Measurements from ENCODE around the gene WWOX.

Gene WWOX

GRCh38 chr16:78980825-78981224 lies 881.4 kb downstream of the WWOX start:
- no peak for FAIRE-seq

DNA sequence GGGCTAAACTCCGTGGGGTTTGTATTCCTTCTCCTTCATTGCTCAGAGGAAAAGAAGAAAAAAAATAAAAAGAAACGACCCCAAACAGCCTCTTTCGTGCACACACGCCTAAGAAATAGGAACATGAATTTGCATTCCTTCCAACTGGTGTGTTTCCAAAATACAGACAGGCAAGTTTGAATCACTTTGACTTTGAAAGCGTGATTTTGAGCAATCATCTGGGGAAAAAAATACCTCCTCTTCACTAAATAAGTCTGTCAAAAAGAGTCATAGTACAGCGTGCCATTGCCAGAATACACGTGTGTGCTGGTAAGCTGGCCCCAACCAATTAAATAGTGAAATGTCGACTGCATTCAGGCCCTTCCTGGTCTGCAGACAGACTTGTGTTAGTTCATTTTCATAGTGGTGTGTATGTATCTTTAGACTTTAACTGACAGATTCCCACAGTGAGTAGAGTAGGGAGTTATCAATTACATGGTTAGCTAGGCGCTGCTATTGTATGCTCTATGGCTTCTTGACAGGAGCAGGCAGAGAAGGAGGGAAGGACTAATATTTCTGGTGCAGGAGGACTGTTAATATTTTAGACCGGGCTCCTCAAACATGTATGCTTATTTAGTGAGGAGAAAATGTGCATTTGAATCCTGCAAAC lies 882.8 kb downstream of the WWOX start:
- FAIRE-seq = no peak

DNA sequence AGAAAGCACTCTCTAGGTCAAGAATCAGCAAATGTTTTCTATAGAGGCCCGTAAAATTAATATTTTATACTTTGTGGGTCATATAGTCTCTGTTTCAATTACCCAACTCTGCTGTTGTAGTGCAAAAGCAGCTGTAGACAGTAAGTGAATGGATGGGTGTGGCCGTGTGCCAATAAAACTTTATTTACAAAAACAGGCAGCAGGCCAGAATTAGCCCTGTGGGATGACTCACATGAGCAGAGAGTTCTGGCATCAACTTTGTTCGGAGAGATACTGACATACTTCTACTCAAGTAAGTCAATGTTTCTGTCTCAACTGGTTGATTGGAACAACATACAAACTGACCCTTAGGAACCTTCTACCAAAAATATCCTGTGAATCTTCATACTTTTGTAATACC lies 884.9 kb downstream of the WWOX start:
- FAIRE-seq = no peak

DNA sequence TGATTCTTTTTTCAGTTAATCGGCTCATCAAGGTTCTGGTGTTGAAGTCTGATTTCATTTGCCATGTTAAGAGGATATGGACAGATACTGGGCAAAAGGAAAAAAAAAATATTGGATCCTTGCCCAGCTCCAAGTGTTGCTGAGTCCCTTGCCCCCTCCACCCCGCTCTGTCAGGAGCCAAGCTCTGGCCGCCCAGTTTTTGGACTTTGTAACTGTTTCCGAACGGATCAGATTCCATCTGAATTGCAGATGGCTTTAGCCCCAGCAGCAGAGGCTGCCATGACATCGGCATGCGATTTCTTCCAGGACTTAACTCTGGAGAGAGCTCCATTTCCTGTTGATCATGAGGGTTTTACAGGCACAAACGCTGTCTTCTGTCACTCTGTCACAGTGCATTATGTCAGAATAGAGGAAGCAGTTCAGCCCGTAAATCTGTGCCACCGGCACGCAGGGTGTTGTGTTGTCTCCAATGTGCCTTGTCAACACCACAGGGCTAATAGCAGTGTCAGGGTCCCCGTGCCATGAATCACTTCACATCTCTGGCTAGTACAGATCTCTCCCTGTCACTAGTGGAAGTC lies 885.5 kb downstream of the WWOX start:
- no peak for FAIRE-seq

GRCh38 chr16:78985716-78986605 lies 886.5 kb downstream of the WWOX start:
- no peak for FAIRE-seq

DNA sequence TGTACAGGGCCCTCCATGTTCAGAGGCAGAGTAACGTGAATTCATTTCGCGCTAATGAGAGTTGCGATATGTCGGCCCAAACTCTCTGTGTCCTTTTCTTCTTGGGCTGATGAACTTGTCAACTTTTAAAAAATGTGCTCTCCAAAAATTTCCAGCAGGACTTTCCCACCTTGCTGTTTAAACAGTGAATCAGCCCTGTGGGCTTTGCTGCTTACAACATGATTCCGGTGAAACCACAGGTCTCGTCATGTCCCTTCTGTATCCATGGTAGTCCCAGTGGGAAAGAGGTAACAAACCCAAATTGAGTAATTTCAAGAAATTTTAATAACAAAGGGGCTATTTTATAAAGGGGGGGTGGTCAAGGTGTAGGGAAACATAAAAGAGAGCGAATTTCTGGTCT lies 888.2 kb downstream of the WWOX start:
- FAIRE-seq = no peak

DNA sequence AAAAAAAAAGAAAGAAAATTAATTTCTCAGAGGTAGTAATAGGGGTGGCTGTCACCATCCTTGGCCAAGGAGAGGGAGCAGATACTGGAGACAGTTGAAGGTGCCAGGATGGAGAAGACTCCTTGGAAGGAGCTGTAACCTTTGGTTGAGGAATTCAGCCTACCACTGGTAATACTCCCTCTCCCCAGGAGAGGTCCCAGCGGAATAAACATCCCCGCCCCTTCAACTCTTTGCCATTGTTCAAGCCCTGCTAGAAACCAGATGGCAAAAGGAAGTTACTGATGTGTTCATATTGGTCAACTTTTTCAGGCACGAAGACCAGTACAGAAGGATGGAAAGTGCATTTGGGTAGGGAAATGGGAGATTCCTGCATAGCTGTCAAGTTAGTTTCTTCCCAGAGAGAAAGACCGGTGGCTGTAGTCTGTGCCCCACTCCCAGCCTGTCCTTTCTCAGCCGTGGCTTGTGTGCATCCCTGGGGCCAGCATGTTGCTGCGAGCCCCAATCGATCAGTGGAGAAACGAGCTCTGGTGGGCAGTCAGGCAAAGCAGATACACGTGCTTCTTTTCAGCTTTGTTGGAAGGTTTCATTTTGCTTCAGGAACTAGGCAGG lies 889.0 kb downstream of the WWOX start:
- no peak for FAIRE-seq

DNA sequence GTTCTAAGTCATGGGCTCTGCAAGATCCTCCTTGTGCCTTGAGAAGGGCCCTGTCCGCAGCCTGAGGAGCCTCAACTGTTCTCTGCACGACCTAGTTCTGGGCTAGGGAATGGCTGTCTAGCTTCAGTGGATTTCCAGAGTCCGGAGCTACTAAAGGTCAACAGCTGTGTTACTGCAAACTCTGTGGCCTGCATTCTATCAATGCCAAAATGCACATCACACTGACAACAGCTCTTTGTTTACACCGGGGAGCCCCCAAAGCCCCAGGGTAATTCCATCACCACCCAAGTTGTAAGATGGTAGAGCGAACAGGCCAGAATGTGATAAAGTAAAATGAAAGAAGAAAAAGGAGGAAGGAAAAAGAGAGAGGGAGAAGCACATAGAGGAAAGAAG lies 890.9 kb downstream of the WWOX start:
- no peak for FAIRE-seq

DNA sequence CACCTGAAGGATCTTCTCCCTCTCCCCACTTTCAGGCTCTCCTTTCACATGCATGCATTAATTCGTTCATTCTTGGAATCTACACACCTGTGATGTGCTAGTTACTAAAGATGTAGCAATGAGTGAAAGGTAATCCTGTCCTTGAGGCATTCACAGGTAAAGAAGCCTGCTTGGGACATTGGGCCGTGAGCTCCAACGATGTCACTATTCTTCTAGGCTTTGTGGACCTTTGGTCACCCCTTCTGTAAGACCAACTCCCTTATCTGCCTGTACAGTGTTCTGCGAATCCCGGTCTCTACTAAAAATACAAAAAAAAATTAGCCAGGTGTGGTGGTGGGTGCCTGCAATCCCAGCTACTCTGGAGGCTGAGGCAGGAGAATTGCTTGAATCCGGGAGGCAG lies 892.5 kb downstream of the WWOX start:
- FAIRE-seq = no peak

- no peak for FAIRE-seq
Observed at GRCh38 chr16:78993346-78993745, 893.9 kb downstream of the WWOX start.

DNA sequence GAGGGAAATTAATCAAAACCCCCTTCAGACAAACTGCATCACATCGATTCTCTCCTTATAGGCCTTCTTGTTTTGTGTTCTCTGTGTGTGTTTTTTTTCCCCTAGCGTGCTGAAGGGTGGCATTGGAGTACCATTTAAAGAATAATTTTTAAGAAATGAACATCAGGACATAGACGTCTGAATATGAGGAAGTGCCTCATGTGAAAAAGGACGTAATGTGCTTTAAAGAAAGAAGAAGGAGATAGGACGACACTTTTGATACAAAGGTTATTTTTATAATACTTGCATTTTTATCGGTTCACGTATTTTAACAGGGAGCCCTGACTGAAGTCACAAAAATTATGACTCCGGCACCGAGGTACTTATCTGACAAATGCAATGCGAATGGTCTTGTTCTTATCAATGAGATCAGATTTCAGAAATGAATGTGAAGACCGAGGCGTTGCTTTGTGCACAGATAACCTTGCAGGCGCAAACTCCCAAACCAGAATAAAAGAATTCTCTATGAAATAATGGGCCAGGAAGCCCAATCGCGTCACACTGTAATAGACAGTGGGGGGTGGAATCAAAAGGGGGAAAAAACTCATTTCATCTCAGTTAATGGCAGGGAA lies 894.8 kb downstream of the WWOX start:
- FAIRE-seq = no peak

DNA sequence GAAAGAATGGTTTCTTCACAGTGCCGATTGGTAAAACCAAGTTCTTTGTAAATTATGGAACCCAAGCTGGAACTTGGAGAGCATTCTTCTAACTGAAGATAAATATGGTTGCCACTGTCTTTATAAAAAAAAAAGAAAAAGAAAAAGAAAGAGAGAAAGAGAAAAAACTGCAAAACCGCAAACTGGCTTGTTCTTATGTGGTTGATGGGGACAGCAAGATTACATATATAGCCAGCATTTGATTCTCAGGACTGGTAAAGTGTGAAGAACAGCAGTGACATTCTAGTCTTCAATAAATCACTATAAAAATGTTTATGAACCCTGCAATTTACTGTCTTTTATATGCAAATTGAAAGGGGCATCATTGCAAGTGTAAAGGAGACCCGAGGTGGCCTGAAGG lies 896.0 kb downstream of the WWOX start:
- no peak for FAIRE-seq

DNA sequence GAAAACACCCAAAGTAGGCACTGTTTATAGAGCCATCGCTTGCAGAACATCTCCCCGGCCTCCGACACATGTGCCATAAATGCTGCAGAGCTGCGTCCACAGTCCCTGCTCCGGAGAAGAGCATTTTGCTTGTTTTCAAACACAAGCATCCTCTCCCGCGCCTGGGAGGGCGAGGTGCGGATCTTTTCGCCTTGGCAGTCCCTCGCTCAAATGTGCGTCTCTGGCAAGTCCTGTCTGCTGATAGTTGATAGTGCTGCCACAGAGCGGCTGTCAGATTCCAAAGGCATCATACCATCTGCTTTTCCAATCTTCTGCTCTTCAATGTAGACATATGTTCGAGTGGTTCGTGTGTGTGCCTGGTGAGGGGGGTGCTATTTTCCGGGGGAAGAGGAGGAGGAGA lies 897.3 kb downstream of the WWOX start:
- FAIRE-seq = no peak

- no peak for FAIRE-seq
Observed at GRCh38 chr16:78998879-78999278, 899.4 kb downstream of the WWOX start.

DNA sequence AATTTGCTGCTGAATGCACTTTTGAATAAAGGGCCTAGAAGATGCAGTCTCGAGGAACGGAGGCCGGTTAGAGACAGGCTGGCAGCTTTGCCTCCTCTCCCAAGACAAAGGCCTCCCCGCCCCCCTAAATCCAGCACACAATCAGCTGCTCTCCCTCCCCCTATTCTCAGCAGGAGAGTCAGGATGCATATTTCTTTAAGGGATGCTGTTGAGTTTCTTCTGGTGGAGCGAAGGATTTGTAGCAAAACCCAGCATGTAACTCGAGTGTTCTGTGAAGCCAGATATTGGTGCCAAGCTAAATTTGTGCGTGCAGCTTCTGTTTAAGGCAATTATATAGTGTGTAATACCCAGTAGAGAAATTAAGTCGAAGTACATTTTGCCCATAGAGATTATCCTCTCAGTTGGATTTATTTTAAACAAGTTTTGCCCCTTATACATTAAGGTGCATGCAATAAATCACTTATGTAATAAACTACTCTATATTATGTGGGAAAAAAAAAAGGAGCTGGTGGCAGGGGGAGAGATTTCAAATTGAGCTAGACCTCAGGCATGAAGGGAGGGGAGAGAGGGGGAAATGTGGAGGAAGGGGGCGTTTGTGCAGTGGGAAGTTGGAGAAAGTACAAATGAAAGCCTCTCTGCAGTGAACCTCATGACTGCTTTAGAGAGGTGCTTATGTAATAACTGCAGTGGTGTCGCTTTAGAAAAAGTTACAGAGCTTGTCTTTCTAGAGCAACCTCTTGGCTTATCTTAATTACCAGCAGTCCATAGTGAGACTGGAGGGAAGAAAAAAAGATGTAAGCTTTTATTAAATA lies 901.9 kb downstream of the WWOX start:
- no peak for FAIRE-seq

GRCh38 chr16:79003026-79003609 lies 903.7 kb downstream of the WWOX start:
- FAIRE-seq = no peak

DNA sequence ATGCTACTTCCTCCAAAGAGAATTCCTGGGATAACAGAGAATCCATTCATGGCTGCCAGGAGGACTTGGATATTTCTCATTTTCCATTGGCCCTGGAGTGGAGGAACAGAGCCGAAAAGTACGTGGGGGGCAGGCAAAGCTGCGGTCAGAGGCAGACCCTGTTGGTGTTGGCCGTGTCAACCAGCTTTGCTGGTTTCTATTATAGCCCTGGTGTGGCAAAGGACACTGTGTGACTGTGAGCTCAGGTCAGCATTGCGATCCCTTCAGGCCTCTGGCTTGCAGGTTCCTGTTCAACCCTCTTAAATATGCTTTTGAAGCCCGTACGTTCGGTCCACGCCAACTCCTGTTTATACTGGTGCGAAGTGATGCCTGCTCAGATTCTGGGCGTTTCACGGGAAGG lies 904.9 kb downstream of the WWOX start:
- FAIRE-seq = no peak

DNA sequence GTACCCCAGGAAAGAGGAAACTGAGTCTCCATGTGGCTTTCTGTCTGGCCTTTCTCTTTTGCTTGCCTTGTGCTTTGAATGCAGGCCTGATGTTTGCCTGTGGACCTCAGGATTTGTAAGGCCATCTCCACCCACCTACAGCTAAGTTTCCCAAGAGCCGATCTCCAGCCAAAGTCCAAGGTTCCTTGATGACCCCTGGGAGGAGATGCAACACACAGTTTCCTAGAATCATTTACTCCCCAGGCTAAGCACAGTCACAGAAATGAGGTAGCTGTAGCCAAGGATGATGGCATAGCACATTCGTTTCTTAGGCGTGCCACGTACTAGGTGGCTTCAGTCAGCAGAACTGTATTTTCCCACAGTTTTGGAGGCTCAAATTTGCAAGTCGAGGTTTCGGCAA lies 905.6 kb downstream of the WWOX start:
- FAIRE-seq = no peak

DNA sequence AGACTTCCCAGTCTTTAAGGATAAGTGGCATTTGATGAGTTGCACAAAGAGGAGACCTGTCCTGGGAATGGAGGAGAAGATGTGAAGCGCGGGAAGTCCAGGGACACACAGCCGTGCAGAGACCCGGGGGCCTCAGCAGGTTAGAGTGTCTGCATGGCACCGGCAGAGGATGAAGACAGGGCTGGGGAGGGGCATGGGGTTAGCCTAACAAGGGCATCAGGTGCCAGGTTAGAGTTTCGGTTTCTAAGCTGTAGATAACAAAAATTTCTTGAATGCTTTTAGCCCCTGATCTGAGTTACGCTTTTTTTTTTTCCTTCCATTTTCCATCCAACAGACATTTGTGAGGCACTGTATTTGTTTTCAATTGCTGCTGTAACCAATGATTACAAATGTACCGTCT lies 906.8 kb downstream of the WWOX start:
- no peak for FAIRE-seq

- no peak for FAIRE-seq
Observed at GRCh38 chr16:79006765-79007164, 907.3 kb downstream of the WWOX start.

GRCh38 chr16:79007614-79008013 lies 908.2 kb downstream of the WWOX start:
- FAIRE-seq = no peak
